HepG2 (cell line): ENCODE measurements around the gene PSRC1. TPM values are rescaled to one million over a fixed set of nuclear protein-coding genes. Genes with fewer than 3 reads are reported as not detected.

Experiments
- AHR ChIP-seq: IDR thresholded peaks from 2 replicates; pipeline ENCODE4 v1.6.1; 2018; ENCODE audit warnings: missing genetic modification reagents, missing compliant biosample characterization
- ATM ChIP-seq: fragments of 450-650 bp; IDR thresholded peaks from 2 replicates; pipeline ENCODE4 v1.7.1; 2017; ENCODE audit warnings: mild to moderate bottlenecking, borderline replicate concordance
- BRD4 ChIP-seq: sonication (generic); formaldehyde crosslinking; IDR thresholded peaks from 2 replicates; pipeline ENCODE4 v1.4.0; 2020; ENCODE audit warnings: missing genetic modification reagents
- EZH2 ChIP-seq: conservative IDR thresholded peaks from 2 replicates; pipeline ENCODE4 v1.6.1; 2012; ENCODE audit warnings: mild to moderate bottlenecking, low read depth, low read length, moderate library complexity
- IKZF1 ChIP-seq: fragments of 450-650 bp; IDR thresholded peaks from 2 replicates; pipeline ENCODE4 v1.7.1; 2016
- MEF2D ChIP-seq: sonication (generic); formaldehyde crosslinking; IDR thresholded peaks from 2 replicates; pipeline ENCODE4 v1.5.1; 2020; ENCODE audit warnings: mild to moderate bottlenecking, missing genetic modification reagents
- MTA3 ChIP-seq: sonication (generic); formaldehyde crosslinking; IDR thresholded peaks from 2 replicates; pipeline ENCODE4 v1.4.0; 2020; ENCODE audit warnings: missing genetic modification reagents
- NCOR1 ChIP-seq: fragments of 200-600 bp; sonication (generic); IDR thresholded peaks from 2 replicates; pipeline ENCODE4 v1.7.0; 2017; ENCODE audit warnings: antibody characterized with exemption, low read length, borderline replicate concordance
- PAF1 ChIP-seq: IDR thresholded peaks from 2 replicates; pipeline ENCODE4 v1.6.1; 2016; ENCODE audit warnings: missing genetic modification reagents, missing compliant biosample characterization
- PAWR ChIP-seq: sonication (generic); formaldehyde crosslinking; IDR thresholded peaks from 2 replicates; pipeline ENCODE4 v1.4.0; 2020; ENCODE audit warnings: missing genetic modification reagents, mild to moderate bottlenecking, borderline replicate concordance
- SAP130 ChIP-seq: IDR thresholded peaks from 2 replicates; pipeline ENCODE4 v1.6.1; 2016; ENCODE audit warnings: low read depth
- STAG1 ChIP-seq: sonication (generic); formaldehyde crosslinking; IDR thresholded peaks from 2 replicates; pipeline ENCODE4 v1.4.0; 2020; ENCODE audit warnings: missing genetic modification reagents
- ZNF260 ChIP-seq: sonication (generic); formaldehyde crosslinking; IDR thresholded peaks from 2 replicates; pipeline ENCODE4 v1.4.0; 2020; ENCODE audit warnings: missing genetic modification reagents, low read depth, mild to moderate bottlenecking, borderline replicate concordance
- ZNF354B ChIP-seq: sonication (generic); formaldehyde crosslinking; IDR thresholded peaks from 2 replicates; pipeline ENCODE4 v1.8.0; 2022; ENCODE audit warnings: mild to moderate bottlenecking, missing genetic modification reagents
- ZNF629 ChIP-seq: sonication (generic); formaldehyde crosslinking; conservative IDR thresholded peaks from 2 replicates; pipeline ENCODE4 v1.5.0; 2020; ENCODE audit warnings: missing genetic modification reagents
- ZNF724P ChIP-seq: sonication (generic); formaldehyde crosslinking; IDR thresholded peaks from 2 replicates; pipeline ENCODE4 v1.8.0; 2022; ENCODE audit warnings: missing genetic modification reagents, borderline replicate concordance
- ZNF746 ChIP-seq: sonication (generic); formaldehyde crosslinking; IDR thresholded peaks from 2 replicates; pipeline ENCODE4 v1.8.0; 2022; ENCODE audit warnings: mild to moderate bottlenecking, missing genetic modification reagents
- ZSCAN12 ChIP-seq: sonication (generic); formaldehyde crosslinking; IDR thresholded peaks from 2 replicates; pipeline ENCODE4 v1.9.0; 2021; ENCODE audit warnings: mild to moderate bottlenecking, missing genetic modification reagents
- polyA plus RNA-seq, 8 experiments: library from polyadenylated mRNA; depleted of rRNA in 3 of 8; stranded (reverse) in 7 of 8; unstranded in 1 of 8; fragments of >200 nt; fragmentation: Illumina TruSeq in 4 of 8; extraction: Trizol in 4 of 8; gene quantifications; 2 replicates each; pipeline versions ENCODE4 v1.2.1 to v1.2.3, GENCODE V29; 2011 to 2016; ENCODE audit warnings: low read depth in 4 of 8, missing spikeins in 1 of 8, mixed read lengths in 1 of 8; ENCODE audit not compliant: insufficient read depth in 1 of 8
- total RNA-seq, 5 experiments: library from RNA; depleted of rRNA; stranded (reverse); fragments of >200 nt; fragmentation: Illumina TruSeq; extraction: Trizol; gene quantifications; 2 replicates each; pipeline ENCODE4 v1.2.3, GENCODE V29; 2016; ENCODE audit warnings: low read depth in 1 of 5
- TF ChIP-seq, protein P1 (sequence below): sonication (generic); formaldehyde crosslinking; IDR thresholded peaks from 2 replicates; pipeline ENCODE4 v1.4.0; 2020; ENCODE audit warnings: missing genetic modification reagents
- TF ChIP-seq, protein P2 (sequence below): sonication (generic); formaldehyde crosslinking; IDR thresholded peaks from 2 replicates; pipeline ENCODE4 v1.4.0; 2020; ENCODE audit warnings: missing genetic modification reagents
- TF ChIP-seq, protein P3 (sequence below): sonication (generic); formaldehyde crosslinking; IDR thresholded peaks from 2 replicates; pipeline ENCODE4 v1.4.0; 2020; ENCODE audit warnings: missing genetic modification reagents, borderline replicate concordance
- TF ChIP-seq, protein P4 (sequence below): sonication (generic); formaldehyde crosslinking; IDR thresholded peaks from 2 replicates; pipeline ENCODE4 v1.4.0; 2020; ENCODE audit warnings: missing genetic modification reagents

PSRC1 gene
- total and polyA plus RNA-seq, 2 of the 13 experiments (the other 11 are each of a cell fraction or from before 2014, with no cell fraction given): 28.6 to 30.3 TPM

DNA sequence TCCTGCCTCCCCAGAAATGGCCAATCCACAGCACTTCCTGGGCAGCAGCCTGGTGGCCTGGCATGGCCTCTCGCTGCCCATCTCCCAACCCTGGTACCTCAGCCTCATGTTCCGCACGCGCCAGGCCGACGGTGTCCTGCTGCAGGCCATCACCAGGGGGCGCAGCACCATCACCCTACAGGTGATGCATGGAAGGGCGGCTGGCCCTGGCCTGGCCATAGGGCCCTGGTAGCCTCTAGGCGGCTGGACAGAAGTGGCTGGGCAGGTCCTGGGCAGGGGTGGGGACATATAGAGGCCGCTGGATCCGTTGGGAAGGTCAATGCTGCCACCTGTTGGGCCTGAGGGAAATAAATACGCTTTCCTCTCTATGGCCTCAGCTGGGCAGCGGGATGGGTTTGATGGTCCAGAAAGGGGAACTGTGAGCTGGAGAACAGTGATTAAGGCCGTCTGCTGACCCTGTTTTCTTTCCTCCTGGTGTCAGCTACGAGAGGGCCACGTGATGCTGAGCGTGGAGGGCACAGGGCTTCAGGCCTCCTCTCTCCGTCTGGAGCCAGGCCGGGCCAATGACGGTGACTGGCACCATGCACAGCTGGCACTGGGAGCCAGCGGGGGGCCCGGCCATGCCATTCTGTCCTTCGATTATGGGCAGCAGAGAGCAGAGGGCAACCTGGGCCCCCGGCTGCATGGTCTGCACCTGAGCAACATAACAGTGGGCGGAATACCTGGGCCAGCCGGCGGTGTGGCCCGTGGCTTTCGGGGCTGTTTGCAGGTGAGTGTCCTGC, 19.2 kb downstream of the PSRC1 start (continued):
- TF ChIP-seq, protein P1, sequence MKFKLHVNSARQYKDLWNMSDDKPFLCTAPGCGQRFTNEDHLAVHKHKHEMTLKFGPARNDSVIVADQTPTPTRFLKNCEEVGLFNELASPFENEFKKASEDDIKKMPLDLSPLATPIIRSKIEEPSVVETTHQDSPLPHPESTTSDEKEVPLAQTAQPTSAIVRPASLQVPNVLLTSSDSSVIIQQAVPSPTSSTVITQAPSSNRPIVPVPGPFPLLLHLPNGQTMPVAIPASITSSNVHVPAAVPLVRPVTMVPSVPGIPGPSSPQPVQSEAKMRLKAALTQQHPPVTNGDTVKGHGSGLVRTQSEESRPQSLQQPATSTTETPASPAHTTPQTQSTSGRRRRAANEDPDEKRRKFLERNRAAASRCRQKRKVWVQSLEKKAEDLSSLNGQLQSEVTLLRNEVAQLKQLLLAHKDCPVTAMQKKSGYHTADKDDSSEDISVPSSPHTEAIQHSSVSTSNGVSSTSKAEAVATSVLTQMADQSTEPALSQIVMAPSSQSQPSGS (CRISPR knock-in tag): peak; percentile 67; the same call in 1 of the 2 replicates
- no peak for TF ChIP-seq PAF1 (CRISPR knock-in tag)
- TF ChIP-seq, protein P2, sequence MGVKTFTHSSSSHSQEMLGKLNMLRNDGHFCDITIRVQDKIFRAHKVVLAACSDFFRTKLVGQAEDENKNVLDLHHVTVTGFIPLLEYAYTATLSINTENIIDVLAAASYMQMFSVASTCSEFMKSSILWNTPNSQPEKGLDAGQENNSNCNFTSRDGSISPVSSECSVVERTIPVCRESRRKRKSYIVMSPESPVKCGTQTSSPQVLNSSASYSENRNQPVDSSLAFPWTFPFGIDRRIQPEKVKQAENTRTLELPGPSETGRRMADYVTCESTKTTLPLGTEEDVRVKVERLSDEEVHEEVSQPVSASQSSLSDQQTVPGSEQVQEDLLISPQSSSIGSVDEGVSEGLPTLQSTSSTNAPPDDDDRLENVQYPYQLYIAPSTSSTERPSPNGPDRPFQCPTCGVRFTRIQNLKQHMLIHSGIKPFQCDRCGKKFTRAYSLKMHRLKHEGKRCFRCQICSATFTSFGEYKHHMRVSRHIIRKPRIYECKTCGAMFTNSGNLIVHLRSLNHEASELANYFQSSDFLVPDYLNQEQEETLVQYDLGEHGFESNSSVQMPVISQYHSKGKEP (CRISPR knock-in tag): no peak
- TF ChIP-seq ZNF724P (CRISPR knock-in tag): no peak
- TF ChIP-seq NCOR1: no peak
- no peak for TF ChIP-seq ZSCAN12 (CRISPR knock-in tag)
- no peak for TF ChIP-seq EZH2
- TF ChIP-seq IKZF1: no peak
- TF ChIP-seq ATM: no peak
- TF ChIP-seq MTA3 (CRISPR knock-in tag): no peak
- no peak for TF ChIP-seq ZNF260
- TF ChIP-seq SAP130 (CRISPR knock-in tag): peak; percentile 97
- no peak for TF ChIP-seq ZNF354B (CRISPR knock-in tag)
- 0 out of 2 replicates have a peak, but pooled peaks have one; percentile 9 for TF ChIP-seq ZNF629 (CRISPR knock-in tag)
- peak; percentile 99 for TF ChIP-seq STAG1
- 0 out of 2 replicates have a peak, but pooled peaks have one; percentile 28 for TF ChIP-seq PAWR
- TF ChIP-seq, protein P3, sequence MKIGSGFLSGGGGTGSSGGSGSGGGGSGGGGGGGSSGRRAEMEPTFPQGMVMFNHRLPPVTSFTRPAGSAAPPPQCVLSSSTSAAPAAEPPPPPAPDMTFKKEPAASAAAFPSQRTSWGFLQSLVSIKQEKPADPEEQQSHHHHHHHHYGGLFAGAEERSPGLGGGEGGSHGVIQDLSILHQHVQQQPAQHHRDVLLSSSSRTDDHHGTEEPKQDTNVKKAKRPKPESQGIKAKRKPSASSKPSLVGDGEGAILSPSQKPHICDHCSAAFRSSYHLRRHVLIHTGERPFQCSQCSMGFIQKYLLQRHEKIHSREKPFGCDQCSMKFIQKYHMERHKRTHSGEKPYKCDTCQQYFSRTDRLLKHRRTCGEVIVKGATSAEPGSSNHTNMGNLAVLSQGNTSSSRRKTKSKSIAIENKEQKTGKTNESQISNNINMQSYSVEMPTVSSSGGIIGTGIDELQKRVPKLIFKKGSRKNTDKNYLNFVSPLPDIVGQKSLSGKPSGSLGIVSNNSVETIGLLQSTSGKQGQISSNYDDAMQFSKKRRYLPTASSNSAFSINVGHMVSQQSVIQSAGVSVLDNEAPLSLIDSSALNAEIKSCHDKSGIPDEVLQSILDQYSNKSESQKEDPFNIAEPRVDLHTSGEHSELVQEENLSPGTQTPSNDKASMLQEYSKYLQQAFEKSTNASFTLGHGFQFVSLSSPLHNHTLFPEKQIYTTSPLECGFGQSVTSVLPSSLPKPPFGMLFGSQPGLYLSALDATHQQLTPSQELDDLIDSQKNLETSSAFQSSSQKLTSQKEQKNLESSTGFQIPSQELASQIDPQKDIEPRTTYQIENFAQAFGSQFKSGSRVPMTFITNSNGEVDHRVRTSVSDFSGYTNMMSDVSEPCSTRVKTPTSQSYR (CRISPR knock-in tag): peak; percentile 36; the same call in 1 of the 2 replicates
- TF ChIP-seq MEF2D: peak; percentile 85; the same call in 1 of the 2 replicates
- peak; percentile 44; the same call in 1 of the 2 replicates for TF ChIP-seq ZNF746
- TF ChIP-seq AHR (CRISPR knock-in tag): 0 out of 2 replicates have a peak, but pooled peaks have one; percentile 73
- TF ChIP-seq BRD4 (CRISPR knock-in tag): no peak
- TF ChIP-seq, protein P4, sequence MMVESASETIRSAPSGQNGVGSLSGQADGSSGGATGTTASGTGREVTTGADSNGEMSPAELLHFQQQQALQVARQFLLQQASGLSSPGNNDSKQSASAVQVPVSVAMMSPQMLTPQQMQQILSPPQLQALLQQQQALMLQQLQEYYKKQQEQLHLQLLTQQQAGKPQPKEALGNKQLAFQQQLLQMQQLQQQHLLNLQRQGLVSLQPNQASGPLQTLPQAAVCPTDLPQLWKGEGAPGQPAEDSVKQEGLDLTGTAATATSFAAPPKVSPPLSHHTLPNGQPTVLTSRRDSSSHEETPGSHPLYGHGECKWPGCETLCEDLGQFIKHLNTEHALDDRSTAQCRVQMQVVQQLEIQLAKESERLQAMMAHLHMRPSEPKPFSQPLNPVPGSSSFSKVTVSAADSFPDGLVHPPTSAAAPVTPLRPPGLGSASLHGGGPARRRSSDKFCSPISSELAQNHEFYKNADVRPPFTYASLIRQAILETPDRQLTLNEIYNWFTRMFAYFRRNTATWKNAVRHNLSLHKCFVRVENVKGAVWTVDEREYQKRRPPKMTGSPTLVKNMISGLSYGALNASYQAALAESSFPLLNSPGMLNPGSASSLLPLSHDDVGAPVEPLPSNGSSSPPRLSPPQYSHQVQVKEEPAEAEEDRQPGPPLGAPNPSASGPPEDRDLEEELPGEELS: 0 out of 2 replicates have a peak, but pooled peaks have one; percentile 33
